Caki2 (cell line): ENCODE data around the gene MTHFSD. TPM values are rescaled to one million over a fixed set of nuclear protein-coding genes. Genes with fewer than 3 reads are reported as not detected.

Experiments
- DNase-seq: peaks from one replicate; pipeline ENCODE4 v3.0.0-alpha.2; 2015; ENCODE audit warnings: low read depth
- in situ Hi-C: cut with HindIII; loops from 2 replicates; pipeline ENCODE4 v1.10.0; 2016; ENCODE audit warnings: low sequenced_read_pairs, low pct_unique_long_range_greater_than_20kb, mixed read lengths
- total RNA-seq: library from RNA; depleted of rRNA; stranded (reverse); fragments of >200 nt; shearing (Covaris generic); gene quantifications from 2 replicates; pipeline ENCODE4 v1.2.3, GENCODE V29; 2014; ENCODE audit warnings: low replicate concordance

MTHFSD gene
- total RNA-seq, 1 experiment from 2014 or later: 22.6 TPM

DNA sequence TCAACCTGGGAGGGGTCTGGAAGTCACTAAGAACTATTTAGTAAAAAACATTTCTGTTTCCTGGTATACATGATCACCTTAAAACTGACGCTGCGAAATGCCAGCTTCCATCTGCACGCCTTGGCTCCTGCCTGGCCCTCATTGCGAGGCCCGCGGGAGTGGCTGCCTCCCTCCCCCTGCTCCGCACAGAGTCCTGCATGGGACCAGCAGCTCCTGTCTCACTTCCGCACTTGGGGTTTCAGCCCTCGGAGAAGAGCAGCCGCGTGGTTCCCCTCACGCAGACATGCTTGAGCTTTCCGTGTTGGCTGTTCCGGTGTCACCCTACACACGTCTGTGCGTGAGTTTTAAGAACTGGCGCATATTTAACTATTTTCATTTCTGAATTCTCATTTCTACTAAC is 18.4 kb downstream of the MTHFSD start:
- in situ Hi-C loops: no loop called here
- DNase-seq: no peak

GRCh38 chr16:86534779-86535615 is 20.0 kb downstream of the MTHFSD start:
- in situ Hi-C loops: no loop called here
- DNase-seq: no peak

DNA sequence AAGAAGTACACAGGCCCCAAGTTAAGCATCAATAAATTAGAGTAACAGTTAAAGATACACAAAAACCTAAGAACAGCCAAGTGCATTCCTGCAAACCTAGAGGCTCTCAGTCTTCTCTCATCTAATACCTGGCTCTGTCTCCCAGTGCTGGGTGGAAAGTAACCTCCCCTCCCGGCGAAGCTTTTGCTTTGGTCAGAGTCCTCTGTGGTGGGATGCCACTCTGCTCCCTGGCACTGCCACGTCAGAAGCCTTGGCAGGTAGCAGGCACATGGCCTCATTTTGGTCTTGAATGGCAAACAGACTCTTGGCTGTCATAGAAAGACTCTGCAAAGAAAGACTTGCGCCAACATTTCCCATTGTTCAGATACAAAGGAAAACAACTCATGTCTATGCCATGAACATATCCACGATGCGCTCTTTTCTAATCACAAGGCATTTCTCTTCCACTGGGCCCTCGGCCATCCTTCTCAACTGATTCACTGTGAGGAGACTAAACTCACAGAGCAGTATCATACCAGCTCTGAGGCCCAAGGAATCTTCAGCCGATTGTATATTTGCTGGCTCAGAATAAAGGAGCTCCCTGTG is 21.2 kb downstream of the MTHFSD start:
- no peak for DNase-seq
- in situ Hi-C loops: no loop called here

- DNase-seq: no peak
- in situ Hi-C loops: no loop called here
Measured at GRCh38 chr16:86533076-86533475, 22.0 kb downstream of the MTHFSD start.

DNA sequence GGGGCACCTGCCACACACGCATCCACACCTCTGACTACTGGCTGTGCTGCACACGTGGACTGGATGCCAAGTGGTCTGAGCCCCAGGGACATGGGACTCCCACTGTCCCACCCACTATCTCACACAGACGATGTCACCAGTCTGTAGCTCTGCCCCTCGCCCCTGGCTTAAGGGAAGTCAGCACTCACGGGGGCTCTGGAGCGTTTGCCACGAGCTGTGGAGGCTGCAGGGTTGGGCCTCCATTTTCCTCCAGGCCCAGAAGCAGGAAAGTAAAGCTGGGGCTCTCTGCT is 22.6 kb downstream of the MTHFSD start:
- no peak for DNase-seq
- in situ Hi-C loops: no loop called here

DNA sequence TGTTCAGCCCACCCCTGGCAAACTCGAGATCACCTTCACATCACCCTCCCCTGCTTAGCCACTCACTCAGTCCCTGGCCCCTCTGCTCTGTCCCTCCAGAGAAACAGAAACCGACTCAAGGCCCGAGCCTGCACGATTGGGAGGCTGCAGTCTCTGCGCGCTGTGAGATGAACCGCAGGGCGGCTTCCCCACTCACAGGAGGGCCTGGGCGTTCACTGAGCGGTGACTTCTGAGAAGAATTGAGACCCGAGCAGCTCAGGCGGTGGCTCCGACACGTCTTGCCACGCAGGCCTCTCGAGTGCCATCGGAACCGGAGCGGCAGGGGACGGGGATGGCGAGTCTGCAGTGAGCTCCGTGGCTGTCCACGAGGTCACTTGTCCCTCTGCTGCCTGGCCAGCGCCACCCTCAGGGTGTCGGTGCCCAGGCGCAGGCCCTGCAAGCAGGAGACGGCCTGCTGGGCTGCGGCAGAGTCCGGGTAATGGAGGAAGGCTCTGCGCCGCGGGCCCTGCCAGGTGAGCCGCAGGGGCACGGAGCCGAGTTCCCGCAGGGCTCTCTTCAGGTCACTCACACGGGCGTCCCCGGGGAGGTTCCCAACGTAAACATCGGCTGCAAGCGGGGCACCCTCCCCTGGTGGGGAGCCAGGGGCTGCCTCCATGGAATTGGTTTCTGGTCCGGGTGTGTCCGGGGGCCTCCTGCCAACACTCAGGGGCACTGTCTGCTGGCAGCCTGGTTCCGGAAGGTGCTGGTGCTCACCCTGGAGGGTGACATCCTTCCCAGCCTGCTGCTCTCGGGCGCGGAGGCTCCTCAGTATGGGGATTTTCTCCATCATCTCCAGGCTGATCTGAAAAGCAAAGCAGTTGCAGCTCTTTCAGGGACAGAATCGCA is 23.2 kb downstream of the MTHFSD start:
- in situ Hi-C loops: no loop called here
- DNase-seq: no peak

GRCh38 chr16:86531191-86531545 is 23.9 kb downstream of the MTHFSD start:
- in situ Hi-C loops: no loop called here
- no peak for DNase-seq

DNA sequence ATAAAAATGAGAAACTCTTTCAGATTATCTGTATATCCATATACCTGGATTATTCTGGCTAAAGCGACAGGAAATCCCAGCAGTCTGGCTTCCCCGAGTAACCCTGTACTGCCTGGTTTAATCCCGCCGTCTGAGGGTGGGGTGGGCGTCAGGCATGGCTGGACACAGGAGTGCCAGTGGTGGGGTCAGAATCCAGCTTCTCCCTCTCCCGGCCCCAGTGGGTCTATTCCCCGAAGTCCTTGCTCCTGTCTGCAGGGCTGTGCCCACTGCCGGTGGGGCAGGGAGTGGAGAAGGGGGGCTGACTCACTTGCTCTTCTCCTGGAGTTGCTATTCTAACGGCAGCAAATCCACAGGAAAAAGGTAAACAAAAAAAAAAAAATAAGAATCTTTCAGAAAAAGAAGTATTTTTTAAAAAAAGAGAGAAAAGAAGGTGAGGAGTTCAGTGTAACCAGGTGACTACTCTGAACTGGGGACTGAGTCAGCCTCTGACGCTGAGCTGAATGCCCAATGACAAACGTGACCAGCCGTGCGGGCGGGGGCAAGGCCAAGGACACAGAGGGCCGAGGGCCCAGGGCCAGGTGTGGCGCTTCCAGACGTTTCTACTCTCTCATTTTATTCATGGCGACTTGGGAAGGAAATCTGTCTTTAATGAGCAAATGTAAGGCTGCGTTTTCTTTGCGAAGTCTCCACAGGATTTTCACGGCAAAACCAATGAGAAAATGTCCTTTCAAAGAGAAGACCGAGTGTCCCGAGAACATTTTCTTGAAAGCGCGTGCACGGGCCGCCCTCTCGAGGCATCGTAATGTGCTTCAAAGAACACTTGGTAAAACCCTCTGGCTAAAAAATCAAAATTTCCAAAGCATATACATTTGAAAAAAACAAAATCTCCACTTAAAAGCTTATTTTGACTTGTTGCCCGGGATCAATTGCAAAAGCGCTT is 24.5 kb downstream of the MTHFSD start:
- no peak for DNase-seq
- in situ Hi-C loops: no loop called here

DNA sequence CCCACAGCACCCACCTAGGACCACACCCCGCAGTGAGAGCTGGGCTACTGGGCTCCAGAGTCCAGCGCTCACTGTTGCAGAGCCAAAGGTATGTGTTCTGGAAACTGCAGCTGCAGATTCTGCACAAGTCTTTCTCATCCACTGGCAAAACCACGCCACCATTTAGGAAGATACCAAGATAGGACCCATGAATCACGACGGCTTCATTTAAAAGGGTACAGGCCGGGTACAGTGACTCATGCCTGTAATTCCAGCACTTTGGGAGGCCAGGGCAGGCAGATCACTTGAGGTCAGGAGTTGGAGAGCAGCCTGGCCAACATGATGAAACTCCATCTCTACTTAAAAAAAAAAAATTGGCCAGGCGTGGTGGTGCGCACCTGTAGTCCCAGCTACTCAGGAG is 25.9 kb downstream of the MTHFSD start:
- DNase-seq: no peak
- in situ Hi-C loops: no loop called here

DNA sequence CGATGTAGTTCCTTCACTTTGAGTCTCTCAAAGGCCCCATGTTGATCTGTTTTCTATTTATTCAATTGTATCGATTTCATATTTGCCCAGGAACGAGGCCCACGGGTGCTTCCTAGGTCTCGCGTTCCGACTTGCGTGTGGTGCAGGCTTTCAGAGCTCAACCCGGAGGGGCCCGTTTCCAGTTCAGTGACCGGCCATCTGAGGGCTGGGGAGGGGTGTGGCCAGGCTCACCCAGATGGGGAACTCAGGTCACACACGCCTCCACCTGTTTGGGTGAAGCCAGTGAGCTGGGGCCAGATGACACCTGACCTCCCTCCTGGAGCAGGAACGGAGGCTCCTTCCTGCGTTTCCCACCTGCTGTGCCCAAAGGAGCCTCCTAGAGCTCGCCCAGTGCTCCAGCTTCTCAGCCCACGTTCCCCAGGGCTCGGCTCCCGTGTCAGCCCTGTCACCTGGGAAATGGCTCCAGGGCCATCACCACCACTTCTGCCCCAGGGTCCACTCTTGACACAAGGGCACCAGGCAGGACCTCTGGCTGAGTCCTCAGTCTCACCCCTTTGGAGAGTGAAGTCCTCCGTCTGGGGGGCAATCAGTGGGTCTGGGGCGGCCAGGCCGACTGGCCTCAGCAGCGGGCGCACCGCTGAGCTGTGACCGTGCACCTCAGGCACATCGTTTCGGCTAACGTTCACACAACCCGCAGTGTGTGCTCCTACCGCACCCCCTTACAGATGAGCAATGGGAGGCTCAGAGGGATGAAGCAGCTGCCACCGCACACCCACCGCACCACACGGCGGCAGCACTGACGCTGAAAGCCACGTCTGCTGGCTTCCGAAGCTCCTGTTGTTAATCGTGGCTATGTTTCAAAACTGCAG is 26.7 kb downstream of the MTHFSD start:
- in situ Hi-C loops: no loop called here
- DNase-seq: no peak

GRCh38 chr16:86527366-86527765 is 27.7 kb downstream of the MTHFSD start:
- no peak for DNase-seq
- in situ Hi-C loops: no loop called here

- in situ Hi-C loops: no loop called here
- DNase-seq: no peak
Measured at GRCh38 chr16:86525696-86526095, 29.3 kb downstream of the MTHFSD start.

DNA sequence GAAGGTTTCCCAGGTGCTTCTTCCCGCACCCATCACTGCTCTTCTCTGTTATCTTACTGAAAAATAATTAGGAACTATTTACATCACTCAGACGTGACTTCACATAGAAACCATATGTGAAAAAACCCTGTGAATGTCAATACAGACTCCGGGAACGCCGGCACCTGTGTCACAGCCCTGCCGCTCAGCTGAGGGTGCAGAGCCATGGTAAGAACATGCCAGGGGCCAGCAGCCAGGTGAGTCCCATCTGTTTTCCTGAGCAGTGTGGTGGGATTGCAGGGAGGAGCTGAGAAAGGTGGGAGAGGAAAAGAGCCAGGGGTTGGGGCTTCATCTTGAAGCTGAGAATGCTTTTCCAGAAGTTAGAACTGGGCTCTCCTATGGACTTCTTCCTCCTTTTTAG is 31.0 kb downstream of the MTHFSD start:
- no peak for DNase-seq
- in situ Hi-C loops: loop anchor here (25.0 kb wide), 1 partner anchor 437 kb away; no protein-coding TSS in a partner anchor

DNA sequence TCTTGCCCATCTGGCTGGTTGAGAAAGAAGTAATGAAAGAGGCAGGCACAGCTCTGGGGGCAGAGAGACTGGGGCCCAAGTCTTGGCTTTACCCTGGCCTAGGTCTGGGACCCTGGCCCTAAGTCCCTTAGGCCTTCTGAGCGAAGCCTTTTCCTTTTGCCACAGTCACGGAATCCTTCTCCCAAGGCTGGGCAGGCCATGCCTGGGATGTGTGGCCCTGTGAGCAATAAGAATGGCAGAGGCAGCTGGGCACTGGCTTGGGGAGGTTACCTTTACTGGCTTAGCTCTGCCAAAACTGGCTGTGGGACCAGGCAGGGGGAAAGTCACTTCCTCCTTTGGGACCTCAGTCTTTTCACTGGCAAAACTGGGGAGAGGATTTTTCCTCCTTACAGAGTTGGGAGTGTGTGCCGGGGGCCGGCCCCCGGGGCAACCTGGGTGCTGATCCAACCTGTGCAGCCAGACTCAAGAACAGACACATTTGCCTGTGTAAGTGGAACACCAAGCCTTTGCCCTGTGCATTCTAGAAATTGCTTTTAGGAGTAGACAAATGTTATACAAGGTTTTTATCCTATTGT is 31.8 kb downstream of the MTHFSD start:
- in situ Hi-C loops: loop anchor here (25.0 kb wide), 1 partner anchor 436 kb away; no protein-coding TSS in a partner anchor
- DNase-seq: no peak

GRCh38 chr16:86522634-86523033 is 32.4 kb downstream of the MTHFSD start:
- in situ Hi-C loops: loop anchor here (25.0 kb wide), 1 partner anchor 435 kb away; no protein-coding TSS in a partner anchor
- no peak for DNase-seq

DNA sequence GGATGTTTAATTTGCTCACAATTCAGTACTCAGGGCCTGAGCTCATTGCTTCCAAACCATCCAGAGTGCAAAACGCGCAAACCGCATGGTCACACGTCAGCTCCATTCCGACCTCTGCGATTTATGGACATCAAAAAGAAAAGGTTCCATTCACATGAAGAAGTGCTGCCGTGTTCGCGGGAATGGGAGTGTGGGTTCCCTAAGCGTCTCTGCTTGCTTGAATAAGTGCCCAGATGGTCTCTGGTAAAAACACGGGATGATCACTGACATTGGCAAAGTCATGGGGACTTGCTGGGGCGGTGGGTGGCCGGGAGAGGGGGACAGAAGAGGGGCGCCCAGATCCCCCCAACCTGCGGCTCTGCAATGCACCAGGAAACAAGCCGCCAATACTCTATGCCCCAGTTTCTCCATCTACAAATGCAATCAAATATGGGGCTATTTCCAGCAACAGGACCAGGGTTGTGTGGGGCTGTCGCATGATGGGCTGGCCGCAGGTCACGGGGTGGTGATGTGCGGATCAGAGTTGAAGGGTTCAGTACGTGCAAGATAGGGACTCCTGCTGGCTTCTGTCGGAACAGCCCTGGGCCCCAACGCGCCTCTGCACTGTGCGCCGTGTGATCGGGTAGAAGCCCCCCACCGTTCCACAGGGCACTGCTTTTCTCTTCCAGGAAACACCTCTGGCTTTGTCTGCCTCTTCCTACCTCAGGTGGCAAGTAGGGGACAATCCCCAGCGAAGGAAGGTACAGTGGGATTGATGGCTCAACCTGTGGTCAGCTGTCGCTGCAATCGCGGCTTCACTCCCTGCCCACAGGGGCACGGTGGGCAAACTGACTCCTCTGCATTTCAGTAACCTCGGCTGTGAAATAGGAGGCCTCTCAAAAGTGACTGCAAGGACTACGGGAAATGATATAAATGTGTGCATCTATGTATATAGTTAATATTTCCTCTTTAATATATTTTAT is 33.5 kb downstream of the MTHFSD start:
- in situ Hi-C loops: loop anchor here (25.0 kb wide), 1 partner anchor 434 kb away; no protein-coding TSS in a partner anchor
- DNase-seq: no peak
